GM20000 (cell line): Measurements from ENCODE around the gene RUNDC3A.

Experiments used
- DNase-seq: peaks from one replicate; pipeline ENCODE4 v3.0.0; 2012; ENCODE audit warnings: low spot score
- TF ChIP-seq, protein P1 (sequence below): IDR thresholded peaks from 2 replicates; pipeline ENCODE4 v1.5.1; 2012; ENCODE audit warnings: mild to moderate bottlenecking, control low read depth; ENCODE audit errors: extremely low read depth, missing control alignments

The RUNDC3A gene

DNA sequence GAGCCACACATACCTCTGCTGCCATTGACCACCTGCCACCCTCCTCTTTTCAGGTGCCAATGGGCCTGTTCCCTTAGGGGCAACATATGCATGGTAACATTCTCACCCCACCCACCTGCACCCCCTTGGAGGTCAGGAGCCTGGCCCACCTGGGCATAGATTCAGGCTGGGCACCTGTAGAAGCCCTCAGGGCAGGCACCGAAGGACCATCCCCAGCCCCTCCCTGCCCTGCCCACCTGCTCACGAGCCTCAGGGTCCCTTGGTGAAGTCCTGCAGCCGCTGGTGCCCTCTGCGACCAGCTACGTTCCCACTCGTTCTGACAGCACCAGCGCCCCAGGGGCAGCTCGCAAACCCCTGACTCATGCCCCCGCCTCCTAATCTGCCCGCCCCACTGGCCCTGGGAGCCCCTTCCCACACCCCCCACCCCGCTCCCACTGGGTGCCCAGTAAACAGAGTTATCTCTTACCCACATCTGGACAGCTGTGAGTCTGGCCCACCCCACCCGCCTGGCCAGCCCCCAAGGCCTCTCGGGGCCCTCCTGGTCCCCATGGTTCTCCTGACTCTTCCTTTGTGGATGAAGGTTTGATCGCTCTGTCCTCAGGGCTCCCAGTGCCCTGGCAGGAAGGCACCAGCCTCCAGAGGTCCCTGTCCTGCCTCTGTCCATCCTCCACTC lies 40.4 kb upstream of the RUNDC3A start, which contains the start of gene SLC4A1:
TSS of gene SLC4A1 (minus strand) at position 318 of the 673 bp plus-strand sequence. CDS start 5,269 bp downstream, outside the sequence.
- TF ChIP-seq, protein P1, sequence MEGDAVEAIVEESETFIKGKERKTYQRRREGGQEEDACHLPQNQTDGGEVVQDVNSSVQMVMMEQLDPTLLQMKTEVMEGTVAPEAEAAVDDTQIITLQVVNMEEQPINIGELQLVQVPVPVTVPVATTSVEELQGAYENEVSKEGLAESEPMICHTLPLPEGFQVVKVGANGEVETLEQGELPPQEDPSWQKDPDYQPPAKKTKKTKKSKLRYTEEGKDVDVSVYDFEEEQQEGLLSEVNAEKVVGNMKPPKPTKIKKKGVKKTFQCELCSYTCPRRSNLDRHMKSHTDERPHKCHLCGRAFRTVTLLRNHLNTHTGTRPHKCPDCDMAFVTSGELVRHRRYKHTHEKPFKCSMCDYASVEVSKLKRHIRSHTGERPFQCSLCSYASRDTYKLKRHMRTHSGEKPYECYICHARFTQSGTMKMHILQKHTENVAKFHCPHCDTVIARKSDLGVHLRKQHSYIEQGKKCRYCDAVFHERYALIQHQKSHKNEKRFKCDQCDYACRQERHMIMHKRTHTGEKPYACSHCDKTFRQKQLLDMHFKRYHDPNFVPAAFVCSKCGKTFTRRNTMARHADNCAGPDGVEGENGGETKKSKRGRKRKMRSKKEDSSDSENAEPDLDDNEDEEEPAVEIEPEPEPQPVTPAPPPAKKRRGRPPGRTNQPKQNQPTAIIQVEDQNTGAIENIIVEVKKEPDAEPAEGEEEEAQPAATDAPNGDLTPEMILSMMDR, result no peak
- DNase-seq, result no peak

DNA sequence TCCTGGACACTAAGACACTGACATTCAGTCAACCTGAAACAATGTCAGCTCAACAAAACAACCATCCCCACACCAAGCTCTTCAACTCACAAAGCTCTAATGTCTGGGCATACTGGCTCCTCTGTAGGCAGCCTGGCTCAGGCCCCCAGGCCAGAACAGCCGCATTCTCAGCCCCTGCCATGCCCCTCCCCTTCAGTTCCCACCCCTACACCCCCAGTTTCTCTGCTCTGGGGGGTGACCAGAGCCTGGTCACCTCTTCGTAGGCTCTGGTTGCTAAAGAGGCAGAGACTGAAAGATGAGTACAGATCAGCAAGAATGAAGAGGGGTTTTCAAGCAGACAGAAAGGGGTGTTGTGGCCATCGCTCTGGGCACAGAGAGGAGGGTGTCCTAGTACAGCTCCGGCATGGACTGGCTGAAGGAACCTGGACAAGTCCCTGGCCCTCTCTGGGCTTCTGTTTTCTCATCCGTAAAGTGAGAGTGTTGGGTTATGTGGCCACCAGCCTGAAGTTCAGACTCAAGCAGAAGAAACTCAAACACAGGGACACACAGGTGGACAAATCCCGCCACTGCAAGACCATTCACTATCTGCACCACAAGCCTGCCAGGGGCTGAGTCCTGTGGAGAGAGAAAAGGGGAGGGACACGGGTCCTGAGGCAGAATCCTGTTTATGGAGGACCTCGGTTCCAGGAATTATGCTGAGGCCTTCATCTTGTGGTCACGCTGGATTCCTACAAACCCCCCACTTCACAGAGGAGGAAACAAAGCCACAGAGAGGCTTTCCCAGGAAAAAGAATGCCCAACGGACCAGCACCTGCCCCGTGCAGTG lies 39.5 kb upstream of the RUNDC3A start:
- TF ChIP-seq, protein P1, result no peak
- no peak for DNase-seq

- DNase-seq, result no peak
Observed at GRCh38 chr17:44269535-44270240, 38.7 kb upstream of the RUNDC3A start.

GRCh38 chr17:44272321-44272951 lies 36.0 kb upstream of the RUNDC3A start:
- TF ChIP-seq, protein P1, result no peak
- DNase-seq, result no peak

More at GRCh38 chr17:44269535-44270240, 38.7 kb upstream of the RUNDC3A start:
- TF ChIP-seq, protein P1, result no peak

DNA sequence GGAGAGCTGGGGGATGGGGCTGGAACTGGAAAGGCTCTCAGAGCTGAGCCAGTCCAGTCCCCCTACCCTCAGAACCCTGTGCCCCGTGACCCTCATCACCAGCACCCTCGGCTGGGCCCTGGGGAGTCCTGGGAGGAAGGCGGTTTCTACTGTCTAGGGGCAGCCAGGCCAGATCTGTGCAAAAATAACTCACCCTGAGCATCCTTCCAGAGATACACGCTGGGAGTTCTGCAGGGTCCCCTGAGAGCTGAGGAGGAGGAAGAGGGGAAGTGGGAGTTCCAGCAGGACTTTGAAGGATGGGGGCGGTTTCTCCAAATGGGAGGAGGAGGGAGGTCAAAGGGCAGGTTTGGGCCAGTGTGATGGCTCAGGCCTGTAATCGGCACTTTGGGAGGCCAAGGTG lies 35.4 kb upstream of the RUNDC3A start:
- DNase-seq, result no peak
- TF ChIP-seq, protein P1, result no peak

DNA sequence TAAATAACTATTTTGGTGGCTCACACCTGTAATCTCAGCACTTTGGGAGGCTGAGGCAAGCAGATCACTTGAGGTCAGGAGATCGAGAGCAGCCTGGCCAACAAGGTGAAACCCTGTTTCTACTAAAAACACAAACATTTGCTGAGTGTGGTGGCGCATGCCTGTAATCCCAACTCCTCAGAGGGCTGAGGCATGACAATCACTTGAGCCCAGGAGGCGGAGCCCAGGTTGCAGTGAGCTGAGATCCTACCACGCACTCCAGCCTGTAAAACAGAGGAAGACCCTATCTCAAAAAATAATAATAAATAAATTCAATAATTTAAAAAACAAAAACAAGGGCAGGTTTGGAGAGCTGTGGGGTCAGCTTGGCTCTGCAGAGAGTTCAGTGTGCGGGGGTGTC lies 34.8 kb upstream of the RUNDC3A start:
- TF ChIP-seq, protein P1, result no peak
- DNase-seq, result no peak
